ENCODE data around the gene EGFL8.

Gene EGFL8

GRCh38 chr6:32164295-32164694 is at the start of gene EGFL8:
Gene EGFL8 (plus strand): TSS chr6:32164595. CDS start chr6:32166166, 1,571 bp downstream.
- Histone ChIP-seq H2AFZ (ENCODE audit: low read length, unreplicated experiment) (no peak within 1 kb of the TSS), H3K27me3 (ENCODE audit: insufficient read depth, low read length) (no peaks in the 10 kb centered on the region), H3K36me3 (ENCODE audit: insufficient read depth, low read length) (peaks cover 4% of the 10 kb centered on the region; the same call in 1 of the 2 replicates), H3K4me3 (ENCODE audit: low read depth, low read length) (no peak within 1 kb of the TSS), H3K79me2 (ENCODE audit: control insufficient read depth, insufficient read depth, low read length, unreplicated experiment) (no peaks in the 10 kb centered on the region), H3K4me1 (ENCODE audit: control insufficient read depth, insufficient read depth, low read length, unreplicated experiment) (peaks cover 11% of the 10 kb centered on the region), H3K27ac (ENCODE audit: low read depth, low read length) (no peak within 1 kb of the TSS)

- no peaks in the 10 kb centered on the region for H3K27me3 ChIP-seq (ENCODE audit: insufficient read depth, low read length)
- H3K27ac ChIP-seq (ENCODE audit: low read depth, low read length): peak overlapping the region; percentile 95
- H3K4me3 ChIP-seq (ENCODE audit: low read depth, low read length): peak overlapping the region; percentile 22; the same call in 1 of the 2 replicates
- no peaks in the 10 kb centered on the region for H3K79me2 ChIP-seq (ENCODE audit: control insufficient read depth, insufficient read depth, low read length, unreplicated experiment)
- peaks cover 38% of the 10 kb centered on the region for H3K4me1 ChIP-seq (ENCODE audit: control insufficient read depth, insufficient read depth, low read length, unreplicated experiment)
- H3K36me3 ChIP-seq (ENCODE audit: insufficient read depth, low read length): peaks cover 7% of the 10 kb centered on the region; the same call in 1 of the 2 replicates
- H2AFZ ChIP-seq (ENCODE audit: low read length, unreplicated experiment): no peak overlapping the region
These were observed 49.6 kb upstream of the EGFL8 start for GRCh38 chr6:32114796-32115195.

GRCh38 chr6:32115623-32116022 is 48.8 kb upstream of the EGFL8 start:
- Histone ChIP-seq H3K27me3 (ENCODE audit: insufficient read depth, low read length) (no peaks in the 10 kb centered on the region), H3K79me2 (ENCODE audit: control insufficient read depth, insufficient read depth, low read length, unreplicated experiment) (no peaks in the 10 kb centered on the region), H3K36me3 (ENCODE audit: insufficient read depth, low read length) (peaks cover 7% of the 10 kb centered on the region; the same call in 1 of the 2 replicates), H3K27ac (ENCODE audit: low read depth, low read length) (peak overlapping the region; percentile 95), H3K4me3 (ENCODE audit: low read depth, low read length) (no peak overlapping the region), H3K4me1 (ENCODE audit: control insufficient read depth, insufficient read depth, low read length, unreplicated experiment) (peaks cover 38% of the 10 kb centered on the region), H2AFZ (ENCODE audit: low read length, unreplicated experiment) (no peak overlapping the region)

GRCh38 chr6:32116674-32117073 is 47.7 kb upstream of the EGFL8 start:
- Histone ChIP-seq H3K27ac (ENCODE audit: low read depth, low read length) (peak overlapping the region; percentile 95; the same call in 1 of the 2 replicates), H2AFZ (ENCODE audit: low read length, unreplicated experiment) (no peak overlapping the region), H3K27me3 (ENCODE audit: insufficient read depth, low read length) (no peaks in the 10 kb centered on the region), H3K4me1 (ENCODE audit: control insufficient read depth, insufficient read depth, low read length, unreplicated experiment) (peaks cover 38% of the 10 kb centered on the region), H3K4me3 (ENCODE audit: low read depth, low read length) (no peak overlapping the region), H3K36me3 (ENCODE audit: insufficient read depth, low read length) (peaks cover 7% of the 10 kb centered on the region; the same call in 1 of the 2 replicates), H3K79me2 (ENCODE audit: control insufficient read depth, insufficient read depth, low read length, unreplicated experiment) (no peaks in the 10 kb centered on the region)

GRCh38 chr6:32117461-32117860 is 46.9 kb upstream of the EGFL8 start:
- no peak overlapping the region for H2AFZ ChIP-seq (ENCODE audit: low read length, unreplicated experiment)
- H3K4me1 ChIP-seq (ENCODE audit: control insufficient read depth, insufficient read depth, low read length, unreplicated experiment): peaks cover 34% of the 10 kb centered on the region
- no peak overlapping the region for H3K4me3 ChIP-seq (ENCODE audit: low read depth, low read length)
- H3K36me3 ChIP-seq (ENCODE audit: insufficient read depth, low read length): peaks cover 11% of the 10 kb centered on the region; the same call in 1 of the 2 replicates
- H3K27ac ChIP-seq (ENCODE audit: low read depth, low read length): no peak overlapping the region; the same call in 1 of the 2 replicates
- no peaks in the 10 kb centered on the region for H3K27me3 ChIP-seq (ENCODE audit: insufficient read depth, low read length)
- no peaks in the 10 kb centered on the region for H3K79me2 ChIP-seq (ENCODE audit: control insufficient read depth, insufficient read depth, low read length, unreplicated experiment)

- Histone ChIP-seq H3K27ac (ENCODE audit: low read depth, low read length) (peak overlapping the region; percentile 1; the same call in 1 of the 2 replicates), H3K79me2 (ENCODE audit: control insufficient read depth, insufficient read depth, low read length, unreplicated experiment) (no peaks in the 10 kb centered on the region), H3K36me3 (ENCODE audit: insufficient read depth, low read length) (peaks cover 11% of the 10 kb centered on the region; the same call in 1 of the 2 replicates), H3K27me3 (ENCODE audit: insufficient read depth, low read length) (no peaks in the 10 kb centered on the region), H3K4me1 (ENCODE audit: control insufficient read depth, insufficient read depth, low read length, unreplicated experiment) (peaks cover 22% of the 10 kb centered on the region), H2AFZ (ENCODE audit: low read length, unreplicated experiment) (no peak overlapping the region), H3K4me3 (ENCODE audit: low read depth, low read length) (no peak overlapping the region)
These were observed 45.4 kb upstream of the EGFL8 start for GRCh38 chr6:32118782-32119628.

- H3K79me2 ChIP-seq (ENCODE audit: control insufficient read depth, insufficient read depth, low read length, unreplicated experiment): no peaks in the 10 kb centered on the region
- H3K36me3 ChIP-seq (ENCODE audit: insufficient read depth, low read length): peaks cover 11% of the 10 kb centered on the region; the same call in 1 of the 2 replicates
- H3K4me3 ChIP-seq (ENCODE audit: low read depth, low read length): no peak overlapping the region
- no peak overlapping the region for H2AFZ ChIP-seq (ENCODE audit: low read length, unreplicated experiment)
- peaks cover 9% of the 10 kb centered on the region for H3K4me1 ChIP-seq (ENCODE audit: control insufficient read depth, insufficient read depth, low read length, unreplicated experiment)
- no peaks in the 10 kb centered on the region for H3K27me3 ChIP-seq (ENCODE audit: insufficient read depth, low read length)
- no peak overlapping the region for H3K27ac ChIP-seq (ENCODE audit: low read depth, low read length)
These were observed 43.8 kb upstream of the EGFL8 start for GRCh38 chr6:32120573-32121059.

GRCh38 chr6:32123681-32124080 is 40.7 kb upstream of the EGFL8 start:
- no peaks in the 10 kb centered on the region for H3K27me3 ChIP-seq (ENCODE audit: insufficient read depth, low read length)
- peaks cover 14% of the 10 kb centered on the region for H3K79me2 ChIP-seq (ENCODE audit: control insufficient read depth, insufficient read depth, low read length, unreplicated experiment)
- H3K4me1 ChIP-seq (ENCODE audit: control insufficient read depth, insufficient read depth, low read length, unreplicated experiment): peaks cover 13% of the 10 kb centered on the region
- 0 out of 2 replicates have a peak, but pooled peaks cover 4% of the 10 kb centered on the region for H3K36me3 ChIP-seq (ENCODE audit: insufficient read depth, low read length)
- no peak overlapping the region for H2AFZ ChIP-seq (ENCODE audit: low read length, unreplicated experiment)
- no peak overlapping the region for H3K4me3 ChIP-seq (ENCODE audit: low read depth, low read length)
- no peak overlapping the region for H3K27ac ChIP-seq (ENCODE audit: low read depth, low read length)

GRCh38 chr6:32126880-32127279 is 37.5 kb upstream of the EGFL8 start:
- H3K27me3 ChIP-seq (ENCODE audit: insufficient read depth, low read length): no peaks in the 10 kb centered on the region
- H3K36me3 ChIP-seq (ENCODE audit: insufficient read depth, low read length): 0 out of 2 replicates have a peak, but pooled peaks cover 4% of the 10 kb centered on the region
- H3K4me1 ChIP-seq (ENCODE audit: control insufficient read depth, insufficient read depth, low read length, unreplicated experiment): peaks cover 20% of the 10 kb centered on the region
- H2AFZ ChIP-seq (ENCODE audit: low read length, unreplicated experiment): no peak overlapping the region
- H3K79me2 ChIP-seq (ENCODE audit: control insufficient read depth, insufficient read depth, low read length, unreplicated experiment): peaks cover 24% of the 10 kb centered on the region
- peak overlapping the region; percentile 84 for H3K4me3 ChIP-seq (ENCODE audit: low read depth, low read length)
- H3K27ac ChIP-seq (ENCODE audit: low read depth, low read length): peak overlapping the region; percentile 69; the same call in 1 of the 2 replicates

- Histone ChIP-seq H3K4me1 (ENCODE audit: control insufficient read depth, insufficient read depth, low read length, unreplicated experiment) (peaks cover 20% of the 10 kb centered on the region), H3K27ac (ENCODE audit: low read depth, low read length) (peak overlapping the region; percentile 69; the same call in 1 of the 2 replicates), H2AFZ (ENCODE audit: low read length, unreplicated experiment) (peak overlapping the region; percentile 49)
These were observed 37.0 kb upstream of the EGFL8 start for GRCh38 chr6:32127409-32127716.

More at GRCh38 chr6:32127409-32127716, 37.0 kb upstream of the EGFL8 start:
- Histone ChIP-seq H3K79me2 (ENCODE audit: control insufficient read depth, insufficient read depth, low read length, unreplicated experiment) (peaks cover 24% of the 10 kb centered on the region), H3K36me3 (ENCODE audit: insufficient read depth, low read length) (no peaks in the 10 kb centered on the region), H3K4me3 (ENCODE audit: low read depth, low read length) (peak overlapping the region; percentile 84), H3K27me3 (ENCODE audit: insufficient read depth, low read length) (no peaks in the 10 kb centered on the region)

Measured in ACC112 (cell line).